OCI-LY7 (cell line): ENCODE measurements around the gene DMRT1. TPM values are rescaled to one million over a fixed set of nuclear protein-coding genes. Genes with fewer than 3 reads are reported as not detected.

Experiments used
- BruUV-seq: library from RNA; stranded (reverse); fragments of 400-500 nt; replicated peaks from 2 replicates; lab custom pipeline; 2021; lab: Mats Ljungman, UMichigan
- CTCF ChIA-PET: fragments of 300-600 bp; sonication (Branson Sonifier 250); formaldehyde crosslinking; loops from one replicate; lab custom pipeline; 2022; ENCODE audit warnings: antibody characterized with exemption; ENCODE audit not compliant: unreplicated experiment; lab: Charles Lee
- POLR2A ChIA-PET: fragments of 300-600 bp; sonication (Branson Sonifier 250); formaldehyde crosslinking; loops from one replicate; lab custom pipeline; 2022; ENCODE audit warnings: antibody characterized with exemption; lab: Charles Lee
- DNase-seq: peaks from one replicate; pipeline ENCODE4 v3.0.0-alpha.2; 2015; ENCODE audit warnings: low spot score
- H2AFZ ChIP-seq: fragments of 200-600 bp; sonication (generic), shearing (Covaris generic); 2 replicates; pipeline ENCODE4 v1.6.1; 2014; ENCODE audit warnings: mild to moderate bottlenecking, antibody characterized with exemption, low read length, moderate library complexity
- H3K27ac ChIP-seq: fragments of 200-600 bp; sonication (generic); 2 replicates; pipeline ENCODE4 v1.5.1; 2014; ENCODE audit warnings: mixed run types, low read depth, mild to moderate bottlenecking, moderate library complexity, low read length, inconsistent platforms; ENCODE audit not compliant: poor library complexity, severe bottlenecking
- H3K36me3 ChIP-seq: fragments of 200-600 bp; sonication (generic); 2 replicates; pipeline ENCODE4 v1.6.1; 2014; ENCODE audit warnings: mild to moderate bottlenecking, antibody characterized with exemption, low read length, moderate library complexity, mixed read lengths; ENCODE audit not compliant: insufficient read depth
- H3K4me1 ChIP-seq: fragments of 200-600 bp; sonication (generic); 2 replicates; pipeline ENCODE4 v1.5.1; 2014; ENCODE audit warnings: mild to moderate bottlenecking, low read length; ENCODE audit not compliant: insufficient read depth, poor library complexity, severe bottlenecking
- H3K4me2 ChIP-seq: fragments of 200-600 bp; sonication (generic); 2 replicates; pipeline ENCODE4 v1.6.1; 2014; ENCODE audit warnings: mild to moderate bottlenecking, low read length
- H3K4me3 ChIP-seq: fragments of 200-600 bp; sonication (generic); 2 replicates; pipeline ENCODE4 v1.5.1; 2014; ENCODE audit warnings: mild to moderate bottlenecking, low read depth, low read length; ENCODE audit not compliant: poor library complexity, severe bottlenecking
- H3K79me2 ChIP-seq: fragments of 200-600 bp; sonication (generic); 2 replicates; pipeline ENCODE4 v1.6.1; 2016; ENCODE audit warnings: low read depth, mild to moderate bottlenecking, low read length, moderate library complexity, mixed read lengths; ENCODE audit not compliant: insufficient read depth
- H3K9me2 ChIP-seq: fragments of 200-600 bp; sonication (generic); 2 replicates; pipeline ENCODE4 v1.6.1; 2016; ENCODE audit warnings: mild to moderate bottlenecking, low read length, mixed read lengths; ENCODE audit not compliant: insufficient read depth
- H3K9me3 ChIP-seq: fragments of 200-600 bp; sonication (generic); 2 replicates; pipeline ENCODE4 v1.6.1; 2014; ENCODE audit warnings: mild to moderate bottlenecking, mixed run types, low read length, mixed read lengths
- H4K20me1 ChIP-seq: fragments of 200-600 bp; sonication (generic); 2 replicates; pipeline ENCODE4 v1.6.1; 2014; ENCODE audit warnings: mild to moderate bottlenecking, antibody characterized with exemption, low read length, moderate library complexity, mixed read lengths; ENCODE audit not compliant: insufficient read depth
- CTCF ChIP-seq: fragments of 200-600 bp; sonication (generic); conservative IDR thresholded peaks from 2 replicates; pipeline ENCODE4 v1.5.1; 2014; ENCODE audit warnings: mild to moderate bottlenecking, antibody characterized with exemption, low read length, moderate library complexity, mixed read lengths
- EZH2phosphoT487 ChIP-seq: fragments of 200-600 bp; sonication (generic); IDR thresholded peaks from 2 replicates; pipeline ENCODE4 v1.6.1; 2018; ENCODE audit warnings: low read depth, borderline replicate concordance, mild to moderate bottlenecking, mixed run types, antibody characterized with exemption, low read length, moderate library complexity, mixed read lengths
- intact Hi-C: fragments of 100-400 bp; cut with micrococcal nuclease; formaldehyde crosslinking; loops from one replicate; pipeline ENCODE4 v1.10.0; 2022; ENCODE audit not compliant: unreplicated experiment
- total RNA-seq, 2 experiments: library from RNA; depleted of rRNA in 1 of 2; stranded (reverse); fragments of >200 nt in 1 of 2; shearing (Covaris generic) in 1 of 2; gene quantifications; 2 replicates each; pipeline ENCODE4 v1.2.3, GENCODE V29; 2014 to 2022

Gene DMRT1
- total RNA-seq, 2 experiments from 2014 or later: not detected

GRCh38 chr9:969310-970150, 128.0 kb downstream of the DMRT1 start:
- Histone ChIP-seq H3K4me3 (no peak overlapping the region), H3K9me3 (no peaks in the 10 kb centered on the region), H3K27ac (no peak overlapping the region), H2AFZ (no peak overlapping the region), H3K4me1 (no peaks in the 10 kb centered on the region), H3K4me2 (no peak overlapping the region), H3K9me2 (no peaks in the 10 kb centered on the region), H4K20me1 (no peaks in the 10 kb centered on the region), H3K36me3 (no peaks in the 10 kb centered on the region), H3K79me2 (no peaks in the 10 kb centered on the region)
- no TSS peak for BruUV-seq
- POLR2A ChIA-PET: no interaction called here
- intact Hi-C loops: loop anchor here (5.0 kb wide), 1 partner anchor 38 kb away; no protein-coding TSS in a partner anchor
- TF ChIP-seq CTCF (no peak), EZH2phosphoT487 (no peak)
- no peak for DNase-seq
- CTCF ChIA-PET: no interaction called here

- no peak overlapping the region for H2AFZ ChIP-seq
- no peaks in the 10 kb centered on the region for H3K4me1 ChIP-seq
- H3K36me3 ChIP-seq: no peaks in the 10 kb centered on the region
- H3K9me3 ChIP-seq: no peaks in the 10 kb centered on the region
- TF ChIP-seq CTCF (no peak), EZH2phosphoT487 (no peak)
- no peak overlapping the region for H3K27ac ChIP-seq
- DNase-seq: no peak
- H3K4me3 ChIP-seq: no peak overlapping the region
- no peak overlapping the region for H3K4me2 ChIP-seq
- BruUV-seq: no TSS peak
- H3K79me2 ChIP-seq: no peaks in the 10 kb centered on the region
- no peaks in the 10 kb centered on the region for H3K9me2 ChIP-seq
- intact Hi-C loops: no loop called here
- CTCF ChIA-PET: no interaction called here
- H4K20me1 ChIP-seq: no peaks in the 10 kb centered on the region
- POLR2A ChIA-PET: interaction anchor here (0.6 kb wide), 1 partner anchor 1863 kb away, joined by 5 read pairs; no protein-coding TSS in a partner anchor
Measured at GRCh38 chr9:970151-970996, 128.9 kb downstream of the DMRT1 start.
